ENCODE results near the gene RHBDF1.

RHBDF1 gene

GRCh38 chr16:71540-72401 lies 660 bp downstream of the RHBDF1 start:
- DNase-seq, result peak; percentile 73

- no peak for DNase-seq
Measured at GRCh38 chr16:71210-71539, 1.3 kb downstream of the RHBDF1 start.

- DNase-seq, result peak; percentile 32
Measured at GRCh38 chr16:69181-69580, 3.2 kb downstream of the RHBDF1 start.

- DNase-seq, result peak; percentile 58
Measured at GRCh38 chr16:67884-68789, 4.3 kb downstream of the RHBDF1 start.

GRCh38 chr16:67183-67791 lies 5.1 kb downstream of the RHBDF1 start:
- DNase-seq, result no peak

GRCh38 chr16:66309-67182 lies 5.9 kb downstream of the RHBDF1 start:
- no peak for DNase-seq

- DNase-seq, result peak; percentile 88
Measured at GRCh38 chr16:65745-66144, 6.7 kb downstream of the RHBDF1 start.

GRCh38 chr16:64914-65255 lies 7.5 kb downstream of the RHBDF1 start:
- no peak for DNase-seq

- no peak for DNase-seq
Measured at GRCh38 chr16:63998-64913, 8.2 kb downstream of the RHBDF1 start.

GRCh38 chr16:63466-63865 lies 9.0 kb downstream of the RHBDF1 start:
- no peak for DNase-seq

- DNase-seq, result no peak
Measured at GRCh38 chr16:62968-63391, 9.5 kb downstream of the RHBDF1 start.

GRCh38 chr16:62283-62967 lies 10.0 kb downstream of the RHBDF1 start:
- DNase-seq, result no peak

GRCh38 chr16:61879-62281 lies 10.6 kb downstream of the RHBDF1 start:
- no peak for DNase-seq

GRCh38 chr16:60929-61878 lies 11.2 kb downstream of the RHBDF1 start:
- DNase-seq, result no peak

GRCh38 chr16:60166-60565 lies 12.3 kb downstream of the RHBDF1 start:
- DNase-seq, result no peak

- DNase-seq, result no peak
Measured at GRCh38 chr16:59440-60059, 12.9 kb downstream of the RHBDF1 start.

GRCh38 chr16:58491-59439 lies 13.7 kb downstream of the RHBDF1 start:
- no peak for DNase-seq

GRCh38 chr16:57711-58110 lies 14.7 kb downstream of the RHBDF1 start:
- DNase-seq, result no peak

All from retina (tissue), 1 donor.